ENCODE measurements around the gene NHLRC2. TPM values are rescaled to one million over a fixed set of nuclear protein-coding genes. Genes with fewer than 3 reads are reported as not detected.

NHLRC2 gene
- total RNA-seq, 1 donor from 2014 or later: 39.9 TPM

DNA sequence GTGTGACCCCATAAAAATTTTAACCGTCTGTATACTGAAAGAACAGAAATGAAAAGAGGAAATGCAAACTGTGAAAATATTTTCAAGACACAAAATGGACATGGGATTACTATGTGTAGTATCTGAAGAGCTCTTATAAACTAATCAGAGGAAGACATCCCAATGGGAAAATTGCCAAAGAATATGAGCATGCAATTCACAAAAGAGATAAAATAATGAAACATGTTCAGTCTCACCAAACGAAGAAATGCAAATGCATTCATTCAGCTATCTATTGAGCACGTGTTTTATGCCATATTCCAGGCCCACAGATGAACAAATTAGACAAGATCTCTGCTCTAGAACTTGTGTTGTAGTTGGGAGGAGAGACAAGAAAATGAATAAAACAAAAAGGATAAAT, 63.2 kb downstream of the NHLRC2 start:
- Mint-ChIP-seq H3K27me3 (ENCODE audit: low read depth) (no peaks in the 10 kb centered on the region), H3K4me3 (no peak overlapping the region), H3K27ac (peak overlapping the region; percentile 10), H3K36me3 (peaks cover 12% of the 10 kb centered on the region), H3K4me1 (peaks cover 23% of the 10 kb centered on the region), H3K9me3 (peaks cover 4% of the 10 kb centered on the region)
- TF ChIP-seq, protein P1, sequence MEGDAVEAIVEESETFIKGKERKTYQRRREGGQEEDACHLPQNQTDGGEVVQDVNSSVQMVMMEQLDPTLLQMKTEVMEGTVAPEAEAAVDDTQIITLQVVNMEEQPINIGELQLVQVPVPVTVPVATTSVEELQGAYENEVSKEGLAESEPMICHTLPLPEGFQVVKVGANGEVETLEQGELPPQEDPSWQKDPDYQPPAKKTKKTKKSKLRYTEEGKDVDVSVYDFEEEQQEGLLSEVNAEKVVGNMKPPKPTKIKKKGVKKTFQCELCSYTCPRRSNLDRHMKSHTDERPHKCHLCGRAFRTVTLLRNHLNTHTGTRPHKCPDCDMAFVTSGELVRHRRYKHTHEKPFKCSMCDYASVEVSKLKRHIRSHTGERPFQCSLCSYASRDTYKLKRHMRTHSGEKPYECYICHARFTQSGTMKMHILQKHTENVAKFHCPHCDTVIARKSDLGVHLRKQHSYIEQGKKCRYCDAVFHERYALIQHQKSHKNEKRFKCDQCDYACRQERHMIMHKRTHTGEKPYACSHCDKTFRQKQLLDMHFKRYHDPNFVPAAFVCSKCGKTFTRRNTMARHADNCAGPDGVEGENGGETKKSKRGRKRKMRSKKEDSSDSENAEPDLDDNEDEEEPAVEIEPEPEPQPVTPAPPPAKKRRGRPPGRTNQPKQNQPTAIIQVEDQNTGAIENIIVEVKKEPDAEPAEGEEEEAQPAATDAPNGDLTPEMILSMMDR (IDR thresholded peaks at IDR 0.05; ENCODE audit: unreplicated experiment): no peak
- DNase-seq (ENCODE audit: low spot score in 2 of 2, unreplicated experiment in 2 of 2): no peak

DNA sequence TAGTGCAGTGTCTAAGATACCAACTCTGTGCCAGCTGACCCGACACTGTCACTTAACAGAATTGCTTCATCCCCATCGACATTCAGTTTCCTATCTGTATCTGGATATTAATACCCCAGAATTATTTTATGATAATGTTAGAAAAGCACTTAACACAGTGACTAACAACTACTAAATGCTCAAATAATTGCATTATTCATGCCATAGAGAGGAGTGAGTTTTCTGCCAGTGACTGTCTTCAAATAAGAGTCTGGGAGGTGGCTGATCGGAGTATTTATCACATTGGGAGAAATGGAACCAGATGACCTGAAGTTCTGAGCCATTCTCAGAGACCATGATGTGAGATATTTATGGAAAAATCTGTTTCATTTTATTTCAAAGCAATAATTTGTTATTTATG, 65.7 kb downstream of the NHLRC2 start:
- Mint-ChIP-seq H3K36me3 (peaks cover 9% of the 10 kb centered on the region), H3K27me3 (ENCODE audit: low read depth) (no peaks in the 10 kb centered on the region), H3K27ac (no peak overlapping the region), H3K4me1 (peaks cover 23% of the 10 kb centered on the region), H3K9me3 (peaks cover 16% of the 10 kb centered on the region), H3K4me3 (no peak overlapping the region)
- DNase-seq (ENCODE audit: low spot score in 2 of 2, unreplicated experiment in 2 of 2): no peak
- TF ChIP-seq, protein P1 (IDR thresholded peaks at IDR 0.05; ENCODE audit: unreplicated experiment): no peak

DNA sequence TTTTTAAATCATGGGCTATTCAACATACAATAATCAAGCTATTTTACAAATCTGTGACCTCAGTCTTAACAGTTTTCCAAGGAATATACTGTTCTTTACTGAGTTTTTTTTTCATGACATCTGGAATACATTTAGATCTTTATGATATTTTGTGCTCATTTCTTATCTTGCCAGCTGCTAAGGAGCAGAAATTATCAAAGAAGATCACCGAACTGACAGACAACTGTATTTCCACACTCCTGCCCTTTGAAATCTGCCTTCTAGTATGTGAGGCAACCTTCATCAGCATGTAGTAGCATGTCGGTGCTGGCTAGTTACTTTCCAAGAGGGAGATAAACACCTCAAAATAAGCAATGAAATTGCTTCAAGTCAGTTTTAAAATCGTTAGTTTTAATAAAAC, 66.4 kb downstream of the NHLRC2 start:
- Mint-ChIP-seq H3K36me3 (peaks cover 9% of the 10 kb centered on the region), H3K9me3 (peaks cover 19% of the 10 kb centered on the region), H3K4me1 (peaks cover 23% of the 10 kb centered on the region), H3K27ac (peak overlapping the region; percentile 14), H3K4me3 (no peak overlapping the region), H3K27me3 (ENCODE audit: low read depth) (no peaks in the 10 kb centered on the region)
- DNase-seq (ENCODE audit: low spot score in 2 of 2, unreplicated experiment in 2 of 2): no peak
- TF ChIP-seq, protein P1 (IDR thresholded peaks at IDR 0.05; ENCODE audit: unreplicated experiment): no peak

DNA sequence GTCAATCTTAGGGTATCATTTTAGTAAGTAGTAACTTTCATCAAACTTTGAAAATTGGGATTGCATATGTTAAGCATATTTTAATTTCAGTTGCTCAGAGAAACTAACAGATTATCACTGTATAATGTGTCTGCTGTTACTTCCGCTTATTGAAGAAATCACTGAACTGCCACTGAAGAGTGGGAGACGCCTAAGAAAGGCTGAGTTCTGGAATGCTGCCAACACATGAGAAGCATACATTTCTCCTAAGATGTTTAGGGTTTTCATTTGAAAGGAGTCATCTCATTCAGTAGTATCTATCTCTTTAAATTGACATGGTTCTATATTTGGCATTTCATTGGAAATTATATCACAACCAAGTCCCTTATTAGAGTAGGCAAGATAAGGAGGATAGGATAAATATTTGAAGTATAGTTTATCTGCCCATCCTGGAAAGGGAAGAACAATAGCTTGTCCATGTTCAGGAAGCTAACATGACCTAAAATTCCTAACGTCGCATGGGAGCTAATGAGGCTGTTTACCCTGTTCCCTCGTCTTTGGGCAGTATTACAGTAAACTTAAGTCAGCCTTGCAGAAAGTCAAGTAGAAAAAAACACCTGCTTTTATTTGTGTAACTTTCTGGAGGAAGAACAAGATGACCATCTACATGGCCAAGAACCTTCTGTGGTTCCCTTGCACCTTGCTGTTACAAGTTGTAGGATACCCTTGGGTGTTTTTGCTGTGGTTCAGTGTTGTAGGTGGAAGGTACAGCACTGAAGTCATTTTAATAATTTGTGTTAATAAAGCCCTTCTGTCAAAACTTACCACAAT, 67.3 kb downstream of the NHLRC2 start:
- TF ChIP-seq, protein P1 (IDR thresholded peaks at IDR 0.05; ENCODE audit: unreplicated experiment): no peak
- DNase-seq (ENCODE audit: low spot score in 2 of 2, unreplicated experiment in 2 of 2): no peak
- no peaks in the 10 kb centered on the region for H3K27me3 Mint-ChIP-seq (ENCODE audit: low read depth)

DNA sequence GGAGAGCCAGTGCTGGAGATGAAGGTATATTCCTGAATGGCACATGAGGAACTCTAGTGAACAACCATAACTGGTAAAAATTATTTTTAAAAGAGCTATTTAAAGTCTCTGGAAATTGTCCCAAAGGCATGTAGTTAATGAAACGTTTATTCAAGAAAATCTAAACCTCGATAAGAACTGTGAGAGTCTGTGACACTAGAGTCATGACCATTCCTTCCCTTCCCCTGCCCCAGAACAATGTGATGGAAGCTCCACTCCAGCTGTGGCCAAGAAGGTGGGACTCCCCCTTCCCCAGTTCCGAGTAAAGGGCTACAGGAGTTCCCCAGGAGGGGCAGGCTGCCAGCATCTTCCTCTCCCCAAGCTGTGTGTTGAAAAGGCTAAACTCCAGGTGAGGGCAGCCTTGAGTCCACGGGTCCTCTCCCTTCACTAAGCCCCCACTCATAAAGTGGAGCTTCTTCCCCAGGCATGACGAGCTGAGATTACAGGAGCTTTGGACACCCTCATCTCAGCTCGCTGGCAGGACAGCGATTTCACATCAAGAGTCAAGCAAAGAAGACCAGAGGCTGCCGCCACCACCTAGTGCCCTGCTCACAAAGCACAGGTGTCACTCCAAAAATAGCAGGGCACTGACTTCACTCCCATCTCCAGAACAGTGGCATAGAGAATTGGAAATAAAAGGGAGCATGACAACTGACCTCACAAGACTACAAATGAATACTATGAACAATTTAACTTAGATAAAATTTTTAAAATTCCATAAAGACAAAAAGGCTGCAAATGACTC, 68.5 kb downstream of the NHLRC2 start:
- H3K4me3 Mint-ChIP-seq: no peak overlapping the region
- peaks cover 23% of the 10 kb centered on the region for H3K4me1 Mint-ChIP-seq
- peaks cover 4% of the 10 kb centered on the region for H3K36me3 Mint-ChIP-seq
- peaks cover 19% of the 10 kb centered on the region for H3K9me3 Mint-ChIP-seq
- no peak for DNase-seq (ENCODE audit: low spot score in 2 of 2, unreplicated experiment in 2 of 2)
- TF ChIP-seq, protein P1 (IDR thresholded peaks at IDR 0.05; ENCODE audit: unreplicated experiment): no peak
- no peaks in the 10 kb centered on the region for H3K27me3 Mint-ChIP-seq (ENCODE audit: low read depth)
- H3K27ac Mint-ChIP-seq: no peak overlapping the region

More for the DNA sequence above, 67.3 kb downstream of the NHLRC2 start:
- Mint-ChIP-seq H3K36me3 (peaks cover 9% of the 10 kb centered on the region), H3K27ac (no peak overlapping the region), H3K9me3 (peaks cover 19% of the 10 kb centered on the region), H3K4me3 (no peak overlapping the region), H3K4me1 (peaks cover 23% of the 10 kb centered on the region)

All from mesothelial cell of epicardium (in vitro differentiated cells).